Measurements from ENCODE around the gene ASIC2.

Gene ASIC2

GRCh38 chr17:33152783-33153182 lies 140.3 kb downstream of the ASIC2 start:
- no peak for DNase-seq (ENCODE audit: low read depth)

- no peak for DNase-seq (ENCODE audit: low read depth)
Measured at GRCh38 chr17:33151565-33151964, 141.5 kb downstream of the ASIC2 start.

GRCh38 chr17:33145941-33146340 lies 147.2 kb downstream of the ASIC2 start:
- no peak for DNase-seq (ENCODE audit: low read depth)

- DNase-seq (ENCODE audit: low read depth): no peak
Measured at GRCh38 chr17:33144837-33145236, 148.3 kb downstream of the ASIC2 start.

- no peak for DNase-seq (ENCODE audit: low read depth)
Measured at GRCh38 chr17:33142705-33143299, 150.3 kb downstream of the ASIC2 start.

GRCh38 chr17:33140413-33141099 lies 152.5 kb downstream of the ASIC2 start:
- DNase-seq (ENCODE audit: low read depth): no peak

GRCh38 chr17:33138627-33139026 lies 154.5 kb downstream of the ASIC2 start:
- DNase-seq (ENCODE audit: low read depth): no peak

GRCh38 chr17:33137426-33137825 lies 155.7 kb downstream of the ASIC2 start:
- DNase-seq (ENCODE audit: low read depth): no peak

- DNase-seq (ENCODE audit: low read depth): no peak
Measured at GRCh38 chr17:33135691-33136090, 157.4 kb downstream of the ASIC2 start.

GRCh38 chr17:33131620-33132019 lies 161.5 kb downstream of the ASIC2 start:
- DNase-seq (ENCODE audit: low read depth): no peak

GRCh38 chr17:33127706-33128105 lies 165.4 kb downstream of the ASIC2 start:
- no peak for DNase-seq (ENCODE audit: low read depth)

GRCh38 chr17:33126086-33126485 lies 167.0 kb downstream of the ASIC2 start:
- DNase-seq (ENCODE audit: low read depth): no peak

- DNase-seq (ENCODE audit: low read depth): no peak
Measured at GRCh38 chr17:33125552-33125950, 167.5 kb downstream of the ASIC2 start.

GRCh38 chr17:33124871-33125551 lies 168.1 kb downstream of the ASIC2 start:
- DNase-seq (ENCODE audit: low read depth): no peak

- no peak for DNase-seq (ENCODE audit: low read depth)
Measured at GRCh38 chr17:33124185-33124584, 168.9 kb downstream of the ASIC2 start.

- DNase-seq (ENCODE audit: low read depth): no peak
Measured at GRCh38 chr17:33121756-33122155, 171.3 kb downstream of the ASIC2 start.

GRCh38 chr17:33121272-33121671 lies 171.8 kb downstream of the ASIC2 start:
- DNase-seq (ENCODE audit: low read depth): no peak

GRCh38 chr17:33120103-33120502 lies 173.0 kb downstream of the ASIC2 start:
- DNase-seq (ENCODE audit: low read depth): no peak

GRCh38 chr17:33118391-33119075 lies 174.6 kb downstream of the ASIC2 start:
- no peak for DNase-seq (ENCODE audit: low read depth)

GRCh38 chr17:33116021-33116551 lies 177.0 kb downstream of the ASIC2 start:
- DNase-seq (ENCODE audit: low read depth): no peak

GRCh38 chr17:33115366-33115765 lies 177.7 kb downstream of the ASIC2 start:
- DNase-seq (ENCODE audit: low read depth): no peak

GRCh38 chr17:33113991-33114370 lies 179.1 kb downstream of the ASIC2 start:
- DNase-seq (ENCODE audit: low read depth): no peak
